SU-DHL-6 (cell line): ENCODE measurements around the gene MAST2.

ENCODE experiments used
- H2AFZ ChIP-seq: fragments of 200-600 bp; sonication (generic); 2 replicates; pipeline ENCODE4 v1.6.1; 2014; ENCODE audit warnings: low read depth, mild to moderate bottlenecking, moderate library complexity, mixed read lengths, antibody characterized with exemption, low read length; ENCODE audit not compliant: severe bottlenecking
- H3F3A ChIP-seq: fragments of 200-600 bp; shearing (Covaris generic); 2 replicates; pipeline ENCODE4 v1.6.0; 2016; ENCODE audit warnings: antibody characterized with exemption, mild to moderate bottlenecking; ENCODE audit not compliant: insufficient read depth
- H3K27ac ChIP-seq: fragments of 200-600 bp; sonication (generic); 2 replicates; pipeline ENCODE4 v1.5.1; 2016; ENCODE audit warnings: low read depth, mild to moderate bottlenecking, low read length, moderate library complexity, mixed read lengths
- H3K27me3 ChIP-seq: fragments of 200-600 bp; sonication (generic), shearing (Covaris generic); 2 replicates; pipeline ENCODE4 v1.6.0; 2014; ENCODE audit warnings: mild to moderate bottlenecking, low read length
- H3K36me3 ChIP-seq: fragments of 200-600 bp; sonication (generic); 2 replicates; pipeline ENCODE4 v1.6.1; 2014; ENCODE audit warnings: mild to moderate bottlenecking, low read length, mixed read lengths
- H3K4me2 ChIP-seq: fragments of 300-600, 200-600 bp; shearing (Covaris generic), sonication (generic); 2 replicates; pipeline ENCODE4 v1.6.0; 2014; ENCODE audit warnings: low read length, low read depth, mild to moderate bottlenecking; ENCODE audit not compliant: poor library complexity, severe bottlenecking
- H3K4me3 ChIP-seq: fragments of 200-600 bp; sonication (generic); 2 replicates; pipeline ENCODE4 v1.5.1; 2014; ENCODE audit warnings: antibody characterized with exemption, low read length, mild to moderate bottlenecking, mixed read lengths; ENCODE audit not compliant: insufficient read depth, poor library complexity, severe bottlenecking
- H3K79me2 ChIP-seq: fragments of 200-600 bp; sonication (generic); 2 replicates; pipeline ENCODE4 v1.6.1; 2014; ENCODE audit warnings: mild to moderate bottlenecking, low read length, moderate library complexity; ENCODE audit not compliant: insufficient read depth
- H3K9ac ChIP-seq: fragments of 200-600 bp; sonication (generic); 2 replicates; pipeline ENCODE4 v1.7.0; 2014; ENCODE audit warnings: mild to moderate bottlenecking, low read length
- H3K9me2 ChIP-seq: fragments of 200-600 bp; sonication (generic); replicated peaks from 2 replicates; pipeline ENCODE4 v1.6.1; 2014; ENCODE audit warnings: low read length; ENCODE audit not compliant: insufficient read depth
- H3K9me3 ChIP-seq: fragments of 200-600 bp; sonication (generic); 2 replicates; pipeline ENCODE4 v1.6.1; 2014; ENCODE audit warnings: low read length, mixed read lengths; ENCODE audit not compliant: insufficient read depth
- H4K20me1 ChIP-seq: fragments of 200-600 bp; sonication (generic); 2 replicates; pipeline ENCODE4 v1.6.1; 2014; ENCODE audit warnings: low read depth, mild to moderate bottlenecking, antibody characterized with exemption, low read length, moderate library complexity, mixed read lengths
- CTCF ChIP-seq: fragments of 200-600 bp; sonication (generic); IDR thresholded peaks from one replicate; pipeline ENCODE4 v1.5.1; 2017; ENCODE audit warnings: antibody characterized with exemption, mild to moderate bottlenecking, low read length, moderate library complexity; ENCODE audit not compliant: insufficient read depth, poor library complexity, severe bottlenecking
- EZH2phosphoT487 ChIP-seq: fragments of 200-600 bp; sonication (generic), shearing (Covaris generic); conservative IDR thresholded peaks from 2 replicates; pipeline ENCODE4 v1.6.1; 2018; ENCODE audit warnings: mild to moderate bottlenecking, antibody characterized with exemption, low read length, moderate library complexity, mixed read lengths

The MAST2 gene

GRCh38 chr1:45922813-45923212 is 119.4 kb downstream of the MAST2 start:
- Histone ChIP-seq H4K20me1 (no peaks in the 10 kb centered on the region), H3F3A (peaks cover 21% of the 10 kb centered on the region), H3K27me3 (no peaks in the 10 kb centered on the region), H3K4me3 (no peak overlapping the region), H3K27ac (no peak overlapping the region), H3K4me2 (no peak overlapping the region), H3K36me3 (no peaks in the 10 kb centered on the region; the same call in 1 of the 2 replicates), H2AFZ (no peak overlapping the region), H3K79me2 (peaks cover 45% of the 10 kb centered on the region), H3K9me3 (no peaks in the 10 kb centered on the region), H3K9me2 (no peaks in the 10 kb centered on the region), H3K9ac (no peak overlapping the region)
- TF ChIP-seq EZH2phosphoT487 (no peak), CTCF (no peak)

DNA sequence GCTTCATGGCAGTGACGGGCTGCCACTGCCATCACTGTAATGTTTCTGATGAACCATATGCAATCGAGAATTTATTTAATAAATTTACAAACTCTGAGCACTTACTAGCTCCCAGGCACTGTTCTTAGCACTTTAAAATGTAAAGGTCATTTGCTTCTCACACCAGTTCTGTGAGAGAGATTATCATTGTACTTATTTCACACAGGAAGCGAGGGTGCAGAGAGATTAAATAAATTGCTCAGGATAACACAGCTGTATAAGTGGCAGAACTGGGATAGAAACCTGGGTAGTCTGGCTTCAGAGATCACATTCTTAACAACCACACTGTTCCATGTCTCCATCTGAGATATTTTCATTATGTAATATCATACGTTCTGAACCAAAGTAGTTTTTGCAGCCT is 119.9 kb downstream of the MAST2 start:
- Histone ChIP-seq H3F3A (peaks cover 25% of the 10 kb centered on the region), H3K36me3 (no peaks in the 10 kb centered on the region; the same call in 1 of the 2 replicates), H3K9me2 (no peaks in the 10 kb centered on the region), H3K4me2 (no peak overlapping the region), H3K9ac (no peak overlapping the region), H4K20me1 (no peaks in the 10 kb centered on the region), H3K27me3 (no peaks in the 10 kb centered on the region), H3K4me3 (no peak overlapping the region), H2AFZ (no peak overlapping the region), H3K27ac (peak overlapping the region; percentile 16; the same call in 1 of the 2 replicates), H3K9me3 (no peaks in the 10 kb centered on the region), H3K79me2 (peaks cover 49% of the 10 kb centered on the region)
- TF ChIP-seq EZH2phosphoT487, result no peak
- TF ChIP-seq CTCF, result no peak

- Histone ChIP-seq H3K9me3 (no peaks in the 10 kb centered on the region), H3K36me3 (no peaks in the 10 kb centered on the region; the same call in 1 of the 2 replicates), H3K9ac (peak overlapping the region; percentile 13; the same call in 1 of the 2 replicates), H3K4me3 (no peak overlapping the region), H3K79me2 (peaks cover 62% of the 10 kb centered on the region), H4K20me1 (no peaks in the 10 kb centered on the region), H3K27ac (peak overlapping the region; percentile 83), H3K4me2 (peak overlapping the region; percentile 55), H3K27me3 (no peaks in the 10 kb centered on the region), H2AFZ (no peak overlapping the region), H3K9me2 (no peaks in the 10 kb centered on the region), H3F3A (peaks cover 35% of the 10 kb centered on the region)
- TF ChIP-seq CTCF, result no peak
- no peak for TF ChIP-seq EZH2phosphoT487
Observed at GRCh38 chr1:45924736-45925135, 121.3 kb downstream of the MAST2 start.
